ENCODE data around the gene SMIM30.

GRCh38 chr7:113092762-113093161, 25.6 kb downstream of the SMIM30 start:
- TF ChIP-seq, protein P1, sequence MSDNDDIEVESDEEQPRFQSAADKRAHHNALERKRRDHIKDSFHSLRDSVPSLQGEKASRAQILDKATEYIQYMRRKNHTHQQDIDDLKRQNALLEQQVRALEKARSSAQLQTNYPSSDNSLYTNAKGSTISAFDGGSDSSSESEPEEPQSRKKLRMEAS (IDR thresholded peaks at IDR 0.05; ENCODE audit: low read depth, low read length): no peak
- TF ChIP-seq, protein P2, sequence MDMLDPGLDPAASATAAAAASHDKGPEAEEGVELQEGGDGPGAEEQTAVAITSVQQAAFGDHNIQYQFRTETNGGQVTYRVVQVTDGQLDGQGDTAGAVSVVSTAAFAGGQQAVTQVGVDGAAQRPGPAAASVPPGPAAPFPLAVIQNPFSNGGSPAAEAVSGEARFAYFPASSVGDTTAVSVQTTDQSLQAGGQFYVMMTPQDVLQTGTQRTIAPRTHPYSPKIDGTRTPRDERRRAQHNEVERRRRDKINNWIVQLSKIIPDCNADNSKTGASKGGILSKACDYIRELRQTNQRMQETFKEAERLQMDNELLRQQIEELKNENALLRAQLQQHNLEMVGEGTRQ (IDR thresholded peaks at IDR 0.05; ENCODE audit: borderline replicate concordance, low read depth, low read length): no peak
- TF ChIP-seq HCFC1 (IDR thresholded peaks at IDR 0.05; ENCODE audit: low read length) (no peak), HDAC2 (IDR thresholded peaks at IDR 0.05) (no peak), POLR2AphosphoS5 (IDR thresholded peaks at IDR 0.05; ENCODE audit: low read length) (no peak), ZNF24 (IDR thresholded peaks at IDR 0.05) (no peak), EP300 (IDR thresholded peaks at IDR 0.05; ENCODE audit: borderline replicate concordance in 1 of 2, control insufficient read depth in 1 of 2, low read depth in 2 of 2, low read length in 2 of 2) (no peak)
